Neural cell (in vitro differentiated cells): ENCODE results near the gene C15orf40.

Experiments used
- CTCF ChIP-seq: fragments of 450-650 bp; IDR thresholded peaks from 2 replicates; pipeline ENCODE4 v1.5.1; 2014; ENCODE audit warnings: antibody characterized with exemption, mild to moderate bottlenecking, moderate library complexity; ENCODE audit not compliant: poor library complexity, severe bottlenecking
- EZH2 ChIP-seq: fragments of 200-600, 300-800 bp; shearing (Covaris generic), sonication (generic); IDR thresholded peaks from 2 replicates; pipeline ENCODE4 v1.6.1; 2014; ENCODE audit warnings: antibody characterized with exemption, low read length, borderline replicate concordance, mild to moderate bottlenecking; ENCODE audit not compliant: insufficient read depth, poor library complexity, severe bottlenecking
- MXI1 ChIP-seq: fragments of 450-650 bp; conservative IDR thresholded peaks from 2 replicates; pipeline ENCODE4 v1.6.1; 2014; ENCODE audit warnings: antibody characterized with exemption, mild to moderate bottlenecking; ENCODE audit not compliant: poor library complexity, severe bottlenecking
- POLR2AphosphoS5 ChIP-seq: IDR thresholded peaks from 2 replicates; pipeline ENCODE4 v1.6.1; 2012
- RAD21 ChIP-seq: fragments of 450-650 bp; conservative IDR thresholded peaks from 2 replicates; pipeline ENCODE4 v1.6.1; 2014; ENCODE audit warnings: antibody characterized with exemption, mild to moderate bottlenecking, moderate library complexity
- REST ChIP-seq: IDR thresholded peaks from 2 replicates; pipeline ENCODE4 v1.6.1; 2012; ENCODE audit warnings: borderline replicate concordance
- SMC3 ChIP-seq: fragments of 450-650 bp; conservative IDR thresholded peaks from 2 replicates; pipeline ENCODE4 v1.6.1; 2014; ENCODE audit warnings: antibody characterized with exemption, mild to moderate bottlenecking, moderate library complexity; ENCODE audit not compliant: poor library complexity
- TAF1 ChIP-seq: IDR thresholded peaks from 2 replicates; pipeline ENCODE4 v1.6.1; 2012; ENCODE audit warnings: low read depth

- no peak for TF ChIP-seq CTCF
- TF ChIP-seq RAD21, result peak; percentile 50
- TF ChIP-seq EZH2, result no peak
- peak; percentile 86 for TF ChIP-seq POLR2AphosphoS5
- peak; percentile 72 for TF ChIP-seq REST
- TF ChIP-seq SMC3, result peak; percentile 41
- peak; percentile 75 for TF ChIP-seq MXI1
- TF ChIP-seq TAF1, result peak; percentile 82
Observed at GRCh38 chr15:82985688-82986441, 25.6 kb downstream of the C15orf40 start, which contains the start of gene RAMAC.
